BJ (cell line): ENCODE results near the gene RGS9. TPM values are rescaled to one million over a fixed set of nuclear protein-coding genes. Genes with fewer than 3 reads are reported as not detected.

ENCODE experiments used
- CTCF ChIA-PET: fragments of 350-600 bp; formaldehyde crosslinking; extraction: SDS; loops from one replicate; lab custom pipeline; 2021; ENCODE audit warnings: antibody characterized with exemption, inconsistent platforms; lab: Yijun Ruan, JAX
- POLR2A ChIA-PET: fragments of 300-600 bp; sonication (Branson Sonifier 250); formaldehyde crosslinking; extraction: SDS; loops from one replicate; lab custom pipeline; 2021; ENCODE audit warnings: antibody characterized with exemption; lab: Charles Lee
- DNase-seq: peaks from one replicate; pipeline ENCODE4 v3.0.0-alpha.2; 2011; ENCODE audit warnings: low read depth
- H3K27me3 ChIP-seq: 2 replicates; pipeline ENCODE4 v1.6.0; 2011; ENCODE audit warnings: low read length; ENCODE audit not compliant: control insufficient read depth, insufficient read depth
- H3K36me3 ChIP-seq: 2 replicates; pipeline ENCODE4 v1.5.1; 2011; ENCODE audit warnings: low read length; ENCODE audit not compliant: control insufficient read depth, insufficient read depth
- H3K4me3 ChIP-seq: 2 replicates; pipeline ENCODE4 v1.5.1; 2011; ENCODE audit warnings: low read depth, mild to moderate bottlenecking, control low read depth, low read length
- polyA plus RNA-seq: library from polyadenylated mRNA; depleted of rRNA; stranded (reverse); fragments of >200 nt; gene quantifications from 2 replicates; pipeline ENCODE4 v1.2.3, GENCODE V29; 2011
- TF ChIP-seq, protein P1 (sequence below): IDR thresholded peaks from 2 replicates; pipeline ENCODE4 v1.5.1; 2011; ENCODE audit warnings: low read depth, mild to moderate bottlenecking, control low read depth, inconsistent platforms, low read length, moderate library complexity; ENCODE audit not compliant: insufficient read depth

The RGS9 gene
- polyA plus RNA-seq, 1 experiment, result 1.6 TPM

GRCh38 chr17:65235284-65235683, 98.1 kb downstream of the RGS9 start:
- ChIA-PET CTCF (no interaction called here), POLR2A (no interaction called here)
- TF ChIP-seq, protein P1, sequence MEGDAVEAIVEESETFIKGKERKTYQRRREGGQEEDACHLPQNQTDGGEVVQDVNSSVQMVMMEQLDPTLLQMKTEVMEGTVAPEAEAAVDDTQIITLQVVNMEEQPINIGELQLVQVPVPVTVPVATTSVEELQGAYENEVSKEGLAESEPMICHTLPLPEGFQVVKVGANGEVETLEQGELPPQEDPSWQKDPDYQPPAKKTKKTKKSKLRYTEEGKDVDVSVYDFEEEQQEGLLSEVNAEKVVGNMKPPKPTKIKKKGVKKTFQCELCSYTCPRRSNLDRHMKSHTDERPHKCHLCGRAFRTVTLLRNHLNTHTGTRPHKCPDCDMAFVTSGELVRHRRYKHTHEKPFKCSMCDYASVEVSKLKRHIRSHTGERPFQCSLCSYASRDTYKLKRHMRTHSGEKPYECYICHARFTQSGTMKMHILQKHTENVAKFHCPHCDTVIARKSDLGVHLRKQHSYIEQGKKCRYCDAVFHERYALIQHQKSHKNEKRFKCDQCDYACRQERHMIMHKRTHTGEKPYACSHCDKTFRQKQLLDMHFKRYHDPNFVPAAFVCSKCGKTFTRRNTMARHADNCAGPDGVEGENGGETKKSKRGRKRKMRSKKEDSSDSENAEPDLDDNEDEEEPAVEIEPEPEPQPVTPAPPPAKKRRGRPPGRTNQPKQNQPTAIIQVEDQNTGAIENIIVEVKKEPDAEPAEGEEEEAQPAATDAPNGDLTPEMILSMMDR, result no peak
- no peaks in the 10 kb centered on the region for H3K36me3 ChIP-seq
- no peak overlapping the region for H3K4me3 ChIP-seq
- H3K27me3 ChIP-seq, result peaks cover 5% of the 10 kb centered on the region; the same call in 1 of the 2 replicates
- DNase-seq, result no peak

DNA sequence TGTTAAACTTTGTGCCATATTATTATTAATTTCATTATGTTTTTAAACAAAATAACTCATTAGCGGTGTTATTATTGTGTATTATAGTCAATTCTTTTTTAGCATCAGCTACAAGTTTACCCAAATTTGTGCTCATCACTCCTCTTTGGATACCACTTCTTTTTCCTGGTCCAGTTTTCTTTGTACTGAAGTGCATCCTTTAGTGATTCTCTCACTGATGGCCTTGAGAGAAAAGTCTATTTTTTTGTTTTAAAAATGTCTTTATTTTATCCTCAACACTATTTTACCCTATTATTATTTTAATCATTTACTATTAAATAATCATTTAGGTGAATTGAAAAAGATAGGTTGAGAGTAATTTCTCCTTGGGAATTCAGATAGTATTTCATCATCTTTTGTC, 99.2 kb downstream of the RGS9 start:
- DNase-seq, result no peak
- ChIA-PET POLR2A (no interaction called here), CTCF (no interaction called here)
- peaks cover 5% of the 10 kb centered on the region; the same call in 1 of the 2 replicates for H3K27me3 ChIP-seq
- TF ChIP-seq, protein P1, result no peak
- H3K4me3 ChIP-seq, result no peak overlapping the region
- no peaks in the 10 kb centered on the region for H3K36me3 ChIP-seq

GRCh38 chr17:65243838-65244625, 106.9 kb downstream of the RGS9 start:
- TF ChIP-seq, protein P1, result no peak
- no peak overlapping the region for H3K4me3 ChIP-seq
- H3K36me3 ChIP-seq, result no peaks in the 10 kb centered on the region
- POLR2A ChIA-PET, result no interaction called here
- CTCF ChIA-PET, result interaction anchor here (0.7 to 3.5 kb wide), 2 partner anchors 10 to 12 kb away, joined by 4 to 12 read pairs; no protein-coding TSS in a partner anchor
- DNase-seq, result no peak
- H3K27me3 ChIP-seq, result peaks cover 8% of the 10 kb centered on the region

DNA sequence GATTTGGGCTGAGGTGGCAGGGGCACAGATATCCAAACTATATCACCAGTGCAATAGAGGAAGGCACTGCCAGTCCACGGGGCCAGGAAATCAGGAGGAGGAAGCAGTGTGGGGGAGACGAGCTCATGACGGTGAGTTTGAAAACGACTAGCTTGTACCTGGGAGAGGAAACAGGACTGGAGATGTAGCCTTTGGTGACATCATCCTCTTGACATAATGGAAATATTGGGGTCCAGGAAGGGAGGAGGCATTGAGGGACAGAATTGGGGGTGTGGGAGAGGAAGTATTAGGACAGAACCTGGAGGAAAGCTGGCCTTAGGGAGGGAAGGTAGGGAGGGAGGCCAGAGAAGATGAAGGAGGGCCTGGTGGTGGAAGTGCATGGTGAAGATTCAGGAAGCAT, 109.1 kb downstream of the RGS9 start:
- TF ChIP-seq, protein P1, result no peak
- Histone ChIP-seq H3K36me3 (no peaks in the 10 kb centered on the region), H3K27me3 (peaks cover 6% of the 10 kb centered on the region), H3K4me3 (no peak overlapping the region)
- POLR2A ChIA-PET, result no interaction called here
- CTCF ChIA-PET, result interaction anchor here (3.5 kb wide), 1 partner anchor 14 kb away, joined by 12 read pairs; no protein-coding TSS in a partner anchor
- DNase-seq, result no peak

DNA sequence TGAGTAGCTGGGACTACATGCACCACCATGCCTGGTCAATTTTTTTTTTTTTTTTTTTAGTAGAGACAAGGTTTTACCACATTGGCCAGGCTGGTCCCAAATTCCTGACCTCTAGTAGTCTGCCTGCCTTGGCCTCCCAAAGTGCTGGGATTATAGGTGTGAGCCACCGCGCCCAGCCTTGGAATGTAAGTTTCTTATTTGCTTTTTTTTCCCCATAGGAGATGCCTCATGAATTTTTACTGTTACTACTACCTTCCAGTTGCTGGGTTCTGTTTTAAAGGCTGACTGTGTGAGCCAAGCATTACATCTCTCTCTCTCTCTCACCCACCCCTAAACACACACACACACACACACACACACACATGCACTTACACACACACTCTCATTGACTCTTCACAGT, 112.6 kb downstream of the RGS9 start:
- TF ChIP-seq, protein P1, result no peak
- Histone ChIP-seq H3K36me3 (no peaks in the 10 kb centered on the region), H3K4me3 (no peak overlapping the region), H3K27me3 (peaks cover 3% of the 10 kb centered on the region)
- DNase-seq, result no peak
- ChIA-PET CTCF (no interaction called here), POLR2A (no interaction called here)
